ENCODE measurements around the gene SHISAL1.
"Not testable (repeated sequence)": the region's sequence is repeated elsewhere in the genome, so short reads cannot be mapped to it uniquely, and the experiment has no call there.

SHISAL1 gene

DNA sequence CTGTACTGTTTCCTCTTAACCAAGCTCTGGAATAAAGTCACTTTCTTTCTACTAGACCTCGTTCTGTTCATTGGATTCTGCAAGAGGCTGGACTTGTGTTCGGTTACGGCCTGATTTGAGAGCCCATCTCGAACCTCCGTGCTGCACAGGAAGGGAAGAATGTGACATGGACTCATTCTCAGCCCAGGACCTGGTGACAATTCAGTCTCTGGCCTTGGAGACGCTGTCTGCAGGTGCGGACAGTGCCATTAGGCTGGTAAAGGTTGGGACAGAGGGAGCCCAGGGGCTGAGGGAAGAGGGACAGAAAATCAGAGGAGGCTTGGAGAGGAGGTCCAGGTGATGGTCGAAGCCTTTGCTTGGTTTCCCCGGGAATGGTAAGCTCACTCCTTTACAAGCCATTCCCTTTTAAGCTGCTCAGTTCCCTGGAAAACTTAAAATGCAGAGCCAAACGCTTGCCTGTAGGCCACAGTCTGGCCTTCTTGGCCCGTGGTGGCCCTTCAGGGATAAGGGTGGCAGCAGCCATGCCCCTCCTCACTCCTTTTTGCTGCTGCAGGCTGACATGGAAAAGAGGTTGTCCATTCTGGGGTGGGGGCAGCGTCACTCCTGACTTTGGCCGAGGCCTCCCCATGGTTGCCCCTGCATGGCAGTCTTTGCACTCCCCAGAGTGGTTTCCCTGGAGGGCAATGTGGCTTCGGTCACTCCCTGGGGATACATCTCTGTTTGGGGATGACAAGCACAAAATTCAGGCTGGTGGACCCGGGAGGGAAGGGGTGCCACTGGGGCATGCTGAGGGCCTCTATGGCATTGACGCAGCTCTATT is 52.3 kb downstream of the SHISAL1 start:
- no peak for DNase-seq

DNA sequence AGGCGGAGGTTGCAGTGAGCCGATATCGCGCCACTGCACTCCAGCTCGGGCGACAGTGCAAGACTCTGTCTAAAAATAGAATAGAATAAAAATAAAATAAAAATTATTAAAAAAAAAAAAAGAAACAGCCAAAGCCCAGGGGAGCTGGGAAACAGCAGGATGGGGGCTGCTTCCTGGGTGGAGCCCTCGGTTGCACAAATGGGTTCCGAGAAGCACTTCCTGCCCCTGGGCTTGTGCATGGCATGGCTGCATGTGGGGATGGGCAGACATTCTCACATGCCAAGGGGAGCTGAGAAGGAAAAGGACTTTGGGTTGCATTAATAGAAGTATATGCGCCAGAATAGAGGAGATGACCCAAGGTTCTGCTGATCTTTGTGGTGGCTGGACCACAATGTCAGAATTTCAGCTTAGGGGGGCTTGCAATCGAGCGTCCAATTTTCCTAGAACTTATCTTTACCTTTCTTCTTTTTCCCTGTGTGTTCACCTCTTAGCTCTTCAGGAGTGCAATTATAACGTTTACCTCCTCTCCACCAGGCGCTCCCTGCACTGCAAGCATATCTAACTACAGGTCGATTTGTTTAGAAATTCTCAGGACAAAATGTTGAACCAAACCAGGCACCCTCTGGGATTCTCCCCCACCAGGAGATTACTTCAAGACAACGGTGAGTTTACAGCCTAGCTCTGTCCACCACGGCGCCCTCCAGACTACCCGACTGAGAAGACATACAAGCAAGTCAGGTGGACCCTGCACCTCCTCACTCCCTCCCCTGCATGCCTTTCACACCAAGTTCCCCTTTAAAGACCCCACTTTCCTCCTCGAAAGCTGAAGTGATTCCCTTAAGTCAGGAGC is 53.2 kb downstream of the SHISAL1 start:
- DNase-seq: no peak

- DNase-seq: no peak
Measured at GRCh38 chr22:44256556-44257485, 55.9 kb downstream of the SHISAL1 start.

DNA sequence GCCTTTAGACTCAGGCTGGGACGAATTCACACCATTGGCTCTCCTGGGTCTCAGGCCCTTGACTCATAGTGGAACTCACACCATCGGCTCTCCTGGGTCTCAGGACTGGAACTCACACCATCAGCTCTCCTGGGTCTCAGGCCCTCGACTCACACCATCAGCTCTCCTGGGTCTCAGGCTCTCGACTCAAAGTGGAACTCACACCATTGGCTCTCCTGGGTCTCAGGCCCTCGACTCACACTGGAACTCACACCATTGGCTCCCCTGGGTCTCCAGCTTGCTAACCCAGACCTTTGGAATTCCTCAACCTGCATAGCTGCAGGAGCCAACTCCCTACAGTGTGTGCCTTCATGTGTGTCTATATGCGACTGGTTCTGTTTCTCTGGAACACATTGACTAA is 56.7 kb downstream of the SHISAL1 start:
- DNase-seq: no peak

- no peak for DNase-seq
Measured at GRCh38 chr22:44254811-44255210, 57.9 kb downstream of the SHISAL1 start.

GRCh38 chr22:44249376-44250147 is 63.2 kb downstream of the SHISAL1 start:
- DNase-seq: no peak

DNA sequence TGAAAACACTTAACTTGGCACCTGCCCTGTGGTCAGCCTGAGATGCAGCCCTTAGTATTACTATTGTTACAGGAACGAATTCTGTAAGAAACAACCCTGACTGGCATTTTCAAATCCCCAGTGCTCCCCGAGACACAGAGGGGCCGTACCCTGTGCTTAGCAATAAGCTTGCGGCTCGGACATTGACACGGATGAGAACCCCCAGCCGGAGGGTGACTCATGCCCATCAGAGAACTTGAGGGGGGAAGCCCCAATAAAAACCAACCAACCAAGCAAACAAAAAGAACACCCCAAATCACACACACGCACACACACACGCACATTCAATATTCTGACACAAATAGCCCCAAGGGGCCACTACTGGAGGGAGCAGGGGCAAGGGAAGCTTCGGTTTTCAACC is 63.8 kb downstream of the SHISAL1 start:
- DNase-seq: no peak

GRCh38 chr22:44247923-44248892 is 64.5 kb downstream of the SHISAL1 start:
- no peak for DNase-seq

- no peak for DNase-seq
Measured at GRCh38 chr22:44247346-44247745, 65.4 kb downstream of the SHISAL1 start.

DNA sequence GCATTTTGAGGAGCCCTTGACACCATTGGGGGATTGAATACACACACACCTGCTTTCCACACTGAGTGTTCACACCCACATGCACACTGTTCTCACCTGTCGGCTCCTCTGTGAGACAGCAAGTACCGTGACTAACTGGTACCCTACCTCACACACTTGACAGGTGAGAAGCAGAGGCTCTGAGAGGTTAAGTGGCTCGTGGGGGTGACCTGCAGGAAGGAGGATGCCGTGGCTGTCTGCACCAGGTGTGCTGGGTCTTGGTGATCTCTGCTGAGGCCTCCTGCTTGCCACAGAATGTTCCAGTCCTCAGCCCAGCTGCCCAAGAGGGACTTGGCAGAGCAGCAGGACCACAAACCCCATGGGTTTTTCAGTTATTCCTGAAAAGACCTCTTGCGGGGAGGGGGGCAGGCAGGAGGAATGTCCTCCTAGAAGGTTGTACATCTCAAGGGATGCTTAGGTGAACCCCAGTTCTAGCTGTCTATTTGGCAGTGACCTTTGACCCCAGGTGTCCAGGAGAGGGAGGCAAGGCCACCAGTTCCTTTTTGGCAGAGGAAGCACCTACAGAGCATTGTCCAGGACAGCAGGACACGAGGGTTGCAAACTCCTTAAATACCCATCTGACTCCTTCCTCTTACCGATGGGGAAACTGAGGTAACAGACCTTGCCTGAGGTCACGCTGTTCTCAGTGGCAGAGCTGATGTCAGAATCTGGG is 66.0 kb downstream of the SHISAL1 start:
- no peak for DNase-seq

- DNase-seq: no peak
Measured at GRCh38 chr22:44245867-44246266, 66.9 kb downstream of the SHISAL1 start.

DNA sequence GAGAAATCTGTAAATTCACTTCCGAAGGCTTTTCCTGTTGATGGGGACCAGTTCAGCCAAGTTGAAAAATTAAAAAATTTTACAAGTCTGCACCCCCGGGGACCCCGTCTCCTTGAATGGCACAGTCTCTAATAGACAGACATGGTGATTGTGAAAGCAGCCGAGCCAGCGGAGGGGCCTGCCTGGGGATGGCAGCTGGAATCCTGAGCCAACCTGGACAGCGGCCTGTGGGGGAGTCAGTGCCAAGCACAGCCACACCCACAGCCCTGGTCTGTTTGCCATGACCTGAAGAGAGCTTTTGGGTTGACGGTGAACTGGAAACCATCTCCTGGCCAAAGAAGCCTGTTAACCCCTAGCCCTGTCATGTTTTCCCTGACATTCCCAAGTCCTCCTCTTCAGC is 67.3 kb downstream of the SHISAL1 start:
- DNase-seq: no peak

GRCh38 chr22:44244265-44244822 is 68.4 kb downstream of the SHISAL1 start:
- DNase-seq: no peak

DNA sequence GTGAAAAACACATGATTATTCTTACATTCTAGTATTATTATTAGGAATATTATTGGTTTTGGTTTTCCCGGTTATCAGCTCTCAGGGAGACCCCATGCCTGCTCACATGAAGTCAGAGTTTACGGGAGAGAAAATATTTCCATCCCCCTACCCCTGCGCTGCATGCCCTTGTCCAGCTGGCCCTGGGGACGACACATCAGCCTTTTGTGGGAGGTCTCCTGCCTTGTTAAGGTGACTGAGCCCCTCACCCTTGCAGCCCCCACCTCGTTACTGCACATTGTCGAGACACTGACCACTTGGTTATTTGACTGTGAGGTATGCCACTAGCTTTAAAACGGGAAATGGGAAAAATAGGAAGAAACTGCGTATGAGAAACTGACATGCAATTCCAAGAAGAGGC is 69.0 kb downstream of the SHISAL1 start:
- no peak for DNase-seq

- no peak for DNase-seq
Measured at GRCh38 chr22:44242946-44243724, 69.6 kb downstream of the SHISAL1 start.

DNA sequence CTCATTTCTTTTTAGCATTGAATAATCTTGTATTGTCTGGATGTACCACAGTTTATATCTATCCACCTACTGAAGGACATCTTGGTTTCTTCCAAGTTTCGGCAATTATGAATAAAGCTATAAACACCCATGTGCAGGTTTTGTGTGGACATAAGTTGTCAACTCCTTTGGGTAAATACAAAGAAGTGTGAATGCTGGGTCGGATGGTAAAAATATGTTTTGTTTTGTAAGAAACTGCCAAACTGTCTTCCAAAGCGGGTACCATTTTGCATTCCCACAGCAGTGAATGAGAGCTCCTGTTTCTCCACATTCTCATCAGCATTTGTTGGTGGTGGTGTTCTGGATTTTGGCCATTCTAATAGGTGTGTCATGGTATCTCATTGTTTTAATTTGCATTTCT is 71.6 kb downstream of the SHISAL1 start:
- not testable (repeated sequence) for DNase-seq

GRCh38 chr22:44237290-44237689 is 75.5 kb downstream of the SHISAL1 start:
- DNase-seq: no peak

DNA sequence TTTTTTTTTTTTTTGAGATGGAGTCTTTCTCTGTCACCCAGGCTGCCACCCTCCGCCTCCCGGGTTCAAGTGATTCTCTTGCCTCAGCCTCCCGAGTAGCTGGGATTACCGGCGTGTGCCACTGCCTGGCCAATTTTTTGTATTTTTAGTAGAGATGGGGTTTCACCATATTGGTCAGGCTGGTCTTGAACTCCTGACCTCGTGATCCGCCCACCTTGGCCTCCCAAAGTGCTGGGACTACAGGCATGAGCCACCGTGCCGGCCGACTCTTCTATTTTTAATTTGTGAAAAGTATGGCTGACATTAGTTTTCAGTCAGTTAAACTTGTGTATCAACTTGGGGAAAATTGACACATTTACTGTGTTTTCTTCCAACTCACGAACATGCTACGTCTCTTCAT is 78.4 kb downstream of the SHISAL1 start:
- DNase-seq: not testable (repeated sequence)

DNA sequence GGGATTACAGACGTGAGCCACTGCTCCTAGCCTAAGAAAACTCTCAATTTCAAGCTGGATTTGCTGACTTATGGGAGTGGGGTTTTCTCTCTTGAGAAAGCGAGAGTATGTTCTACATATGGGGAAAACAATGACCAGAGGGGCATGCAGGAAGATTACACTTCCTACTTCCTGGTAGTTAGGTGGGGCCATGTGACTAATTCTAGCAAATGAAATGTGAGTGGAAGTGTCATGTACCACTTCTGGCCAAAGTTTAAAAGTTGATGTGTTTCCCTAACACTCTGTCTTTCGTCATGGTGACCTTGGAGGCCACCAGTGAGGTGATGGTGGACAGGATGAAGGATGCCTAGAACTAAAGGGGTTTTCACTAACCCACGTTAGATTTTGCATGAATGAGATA is 81.5 kb downstream of the SHISAL1 start:
- DNase-seq: no peak

Data from T-helper 9 cell (primary cell).